ENCODE measurements around the gene ISCA1. TPM values are rescaled to one million over a fixed set of nuclear protein-coding genes. Genes with fewer than 3 reads are reported as not detected.
"Not testable (repeated sequence)": the region's sequence is repeated elsewhere in the genome, so short reads cannot be mapped to it uniquely, and the experiment has no call there.

Gene ISCA1
- total and polyA plus RNA-seq, 7 donors, result 23.4 to 74.2 (median 54.6) TPM

DNA sequence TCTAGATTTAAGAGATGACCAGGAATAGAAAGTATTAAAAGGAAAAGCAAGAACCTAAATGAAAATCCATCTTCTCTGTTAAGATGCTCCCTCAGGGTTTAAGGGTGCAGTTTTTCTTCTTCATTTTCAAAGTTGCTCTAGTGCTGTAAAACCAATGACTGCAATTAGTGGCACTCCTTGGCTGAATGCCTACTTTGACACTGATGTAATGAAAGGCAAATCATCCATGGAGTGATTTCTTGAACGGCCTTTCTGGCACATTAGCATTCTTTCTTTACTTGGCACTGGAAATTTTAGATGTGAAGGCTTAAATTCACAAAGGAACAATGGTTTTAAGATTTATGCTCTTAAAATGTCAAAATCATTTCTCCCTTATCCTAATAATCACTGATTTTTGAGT, 19.3 kb upstream of the ISCA1 start:
- no peak overlapping the region for H3K4me3 ChIP-seq
- no peak for DNase-seq
- TF ChIP-seq POLR2AphosphoS5 (IDR thresholded peaks at IDR 0.05) (no peak), EP300 (IDR thresholded peaks at IDR 0.05) (no peak)
- H3K9me3 ChIP-seq, result no peaks in the 10 kb centered on the region
- WGBS, 2 donors, result 60 to 80% methylated on average over 1 of the region's 1 CpG
- H3K4me1 ChIP-seq, result no peaks in the 10 kb centered on the region
- peaks cover 6 to 99% (median 67%) of the 10 kb centered on the region in 4 donors for H3K36me3 ChIP-seq
- no peaks in the 10 kb centered on the region for H3K27me3 ChIP-seq
- intact Hi-C loops (cut with DNase I), result no loop called here
- no peak overlapping the region for H3K27ac ChIP-seq

DNA sequence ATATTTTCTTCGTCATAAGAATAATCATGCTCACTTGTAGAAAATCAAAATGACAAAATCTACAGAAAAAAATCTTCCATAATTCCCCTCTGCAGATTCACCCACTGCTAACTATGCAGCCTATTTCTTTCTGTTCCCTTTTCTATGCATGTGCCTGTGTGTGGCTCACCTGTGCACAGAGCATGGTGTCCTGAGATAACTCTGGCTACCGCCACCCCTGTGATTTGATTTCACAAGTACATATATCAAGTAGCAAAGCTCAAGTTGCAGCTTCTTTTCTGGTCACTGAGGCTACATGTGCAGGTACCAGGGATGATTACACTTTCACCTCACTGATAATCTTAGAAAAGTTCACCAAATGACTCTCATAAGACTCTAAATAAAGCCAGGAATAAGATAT, 18.4 kb upstream of the ISCA1 start:
- TF ChIP-seq EP300 (IDR thresholded peaks at IDR 0.05), result no peak
- no peak for TF ChIP-seq POLR2AphosphoS5 (IDR thresholded peaks at IDR 0.05)
- no peak for TF ChIP-seq POLR2A (IDR thresholded peaks at IDR 0.05)
- TF ChIP-seq, protein P1, sequence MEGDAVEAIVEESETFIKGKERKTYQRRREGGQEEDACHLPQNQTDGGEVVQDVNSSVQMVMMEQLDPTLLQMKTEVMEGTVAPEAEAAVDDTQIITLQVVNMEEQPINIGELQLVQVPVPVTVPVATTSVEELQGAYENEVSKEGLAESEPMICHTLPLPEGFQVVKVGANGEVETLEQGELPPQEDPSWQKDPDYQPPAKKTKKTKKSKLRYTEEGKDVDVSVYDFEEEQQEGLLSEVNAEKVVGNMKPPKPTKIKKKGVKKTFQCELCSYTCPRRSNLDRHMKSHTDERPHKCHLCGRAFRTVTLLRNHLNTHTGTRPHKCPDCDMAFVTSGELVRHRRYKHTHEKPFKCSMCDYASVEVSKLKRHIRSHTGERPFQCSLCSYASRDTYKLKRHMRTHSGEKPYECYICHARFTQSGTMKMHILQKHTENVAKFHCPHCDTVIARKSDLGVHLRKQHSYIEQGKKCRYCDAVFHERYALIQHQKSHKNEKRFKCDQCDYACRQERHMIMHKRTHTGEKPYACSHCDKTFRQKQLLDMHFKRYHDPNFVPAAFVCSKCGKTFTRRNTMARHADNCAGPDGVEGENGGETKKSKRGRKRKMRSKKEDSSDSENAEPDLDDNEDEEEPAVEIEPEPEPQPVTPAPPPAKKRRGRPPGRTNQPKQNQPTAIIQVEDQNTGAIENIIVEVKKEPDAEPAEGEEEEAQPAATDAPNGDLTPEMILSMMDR (IDR thresholded peaks at IDR 0.05), result no peak
- no peaks in the 10 kb centered on the region for H3K27me3 ChIP-seq
- peaks cover 6 to 99% (median 60%) of the 10 kb centered on the region in 4 donors for H3K36me3 ChIP-seq
- intact Hi-C loops (cut with DNase I), result no loop called here
- no peaks in the 10 kb centered on the region for H3K9me3 ChIP-seq
- no peak overlapping the region for H3K27ac ChIP-seq
- H3K4me3 ChIP-seq, result no peak overlapping the region
- no peaks in the 10 kb centered on the region for H3K4me1 ChIP-seq
- WGBS, 2 donors, result 95 to 98% methylated on average over 2 of the region's 2 CpGs
- DNase-seq, result no peak

DNA sequence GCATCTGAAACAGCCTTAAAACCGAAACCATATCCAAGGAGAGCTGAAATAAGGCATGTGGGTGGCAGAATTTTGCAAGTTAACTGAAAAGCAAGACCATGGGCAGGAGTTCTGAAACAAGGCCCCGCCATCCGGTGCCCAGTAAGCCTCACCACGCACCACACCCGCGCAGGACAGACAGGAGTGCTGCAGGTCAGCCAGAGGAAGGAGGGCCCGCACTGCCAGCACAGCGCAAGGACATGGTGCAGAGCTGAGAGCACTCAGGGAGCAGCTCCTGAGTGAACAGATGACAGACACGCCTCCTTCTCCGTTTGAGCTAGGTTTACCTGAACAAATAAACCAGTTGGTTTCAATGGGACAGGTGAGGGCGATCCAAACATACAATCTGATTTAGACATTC, 16.5 kb upstream of the ISCA1 start:
- H3K36me3 ChIP-seq, result peaks cover 6 to 94% (median 52%) of the 10 kb centered on the region in 4 donors
- H3K27ac ChIP-seq, result no peak overlapping the region
- no peak for DNase-seq
- 91 to 94% methylated on average over 11 of the region's 11 CpGs for WGBS, 2 donors
- H3K4me3 ChIP-seq, result no peak overlapping the region
- H3K4me1 ChIP-seq, result no peaks in the 10 kb centered on the region
- H3K9me3 ChIP-seq, result no peaks in the 10 kb centered on the region
- no peaks in the 10 kb centered on the region for H3K27me3 ChIP-seq
- intact Hi-C loops (cut with DNase I), result no loop called here
- TF ChIP-seq EP300 (IDR thresholded peaks at IDR 0.05), result no peak
- no peak for TF ChIP-seq POLR2A (IDR thresholded peaks at IDR 0.05)
- TF ChIP-seq, protein P1 (IDR thresholded peaks at IDR 0.05), result no peak
- no peak for TF ChIP-seq POLR2AphosphoS5 (IDR thresholded peaks at IDR 0.05)

DNA sequence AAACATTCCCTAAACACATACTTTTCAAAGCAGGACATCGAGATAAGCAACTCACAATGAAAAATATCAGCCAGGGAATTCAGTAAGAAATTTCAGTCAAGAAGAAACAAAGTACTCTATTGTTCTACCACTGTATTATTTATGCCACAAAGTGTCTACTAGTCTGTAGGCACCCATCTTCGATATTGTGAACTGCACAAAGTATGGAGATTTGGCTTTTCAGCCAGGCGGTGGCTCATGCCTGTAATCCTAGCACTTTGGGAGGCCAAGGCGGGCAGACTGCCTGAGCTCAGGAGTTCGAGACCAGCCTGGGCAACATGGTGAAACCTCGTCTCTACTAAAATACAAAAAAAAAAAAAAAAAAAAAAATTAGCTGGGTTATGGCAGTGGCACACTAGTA, 8.0 kb upstream of the ISCA1 start:
- 95% methylated on average over 6 of the region's 6 CpGs for WGBS, 2 donors
- DNase-seq; intact Hi-C loops (cut with DNase I); H3K4me3 ChIP-seq; H3K4me1 ChIP-seq; H3K27me3 ChIP-seq; H3K9me3 ChIP-seq; H3K27ac ChIP-seq: not testable (repeated sequence)
- peaks cover 0 to 41% (median 0%) of the 10 kb centered on the region in 4 donors for H3K36me3 ChIP-seq

DNA sequence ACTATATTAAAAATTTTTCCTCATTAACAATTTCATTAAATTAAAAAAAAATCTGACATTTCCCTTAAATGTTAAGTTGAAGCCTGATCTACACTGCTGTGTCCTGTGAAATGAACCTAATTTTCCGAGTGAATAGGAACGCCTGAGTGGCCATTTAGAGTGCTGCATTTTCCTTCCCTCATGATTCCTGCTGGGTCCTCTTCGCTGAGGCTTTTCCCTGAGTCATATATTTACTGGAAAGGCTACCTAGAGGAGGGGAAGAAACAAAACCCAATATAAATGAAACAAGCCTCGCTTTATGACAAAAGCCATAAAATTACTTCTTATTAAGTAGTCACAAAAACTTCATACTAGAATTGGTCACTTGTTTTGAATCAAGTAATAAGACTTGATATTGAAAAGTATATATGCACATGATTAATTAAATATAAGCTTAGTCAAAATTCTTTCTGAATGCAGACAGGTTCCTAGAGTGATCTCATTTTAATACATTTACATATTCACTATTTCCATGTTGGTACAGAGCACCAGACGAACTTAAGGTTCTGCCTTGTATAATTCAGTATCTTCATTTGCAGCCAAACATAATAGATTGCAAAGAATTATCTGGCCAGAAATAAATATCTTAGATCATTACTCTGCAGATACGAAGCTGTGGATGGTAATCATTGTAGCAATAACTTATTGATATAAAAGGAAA, 6.3 kb upstream of the ISCA1 start:
- TF ChIP-seq POLR2A (IDR thresholded peaks at IDR 0.05) (no peak), POLR2AphosphoS5 (IDR thresholded peaks at IDR 0.05) (no peak), EP300 (IDR thresholded peaks at IDR 0.05) (no peak)
- TF ChIP-seq, protein P1 (IDR thresholded peaks at IDR 0.05), result no peak
- no peak overlapping the region for H3K27ac ChIP-seq
- no peaks in the 10 kb centered on the region for H3K4me1 ChIP-seq
- H3K4me3 ChIP-seq, result no peak overlapping the region
- H3K36me3 ChIP-seq, result peaks cover 0 to 30% (median 0%) of the 10 kb centered on the region in 4 donors
- DNase-seq, result no peak
- H3K9me3 ChIP-seq, result no peaks in the 10 kb centered on the region
- WGBS, 2 donors, result 94% methylated on average over 6 of the region's 6 CpGs
- H3K27me3 ChIP-seq, result no peaks in the 10 kb centered on the region
- intact Hi-C loops (cut with DNase I), result loop anchor here (10.0 kb wide), 1 partner anchor 254 kb away; no protein-coding TSS in a partner anchor
